OCI-LY7 (cell line): ENCODE data around the gene HHIP. TPM values are rescaled to one million over a fixed set of nuclear protein-coding genes. Genes with fewer than 3 reads are reported as not detected.

Experiments
- BruUV-seq: library from RNA; stranded (reverse); fragments of 400-500 nt; replicated peaks from 2 replicates; lab custom pipeline; 2021; lab: Mats Ljungman, UMichigan
- CTCF ChIA-PET: fragments of 300-600 bp; sonication (Branson Sonifier 250); formaldehyde crosslinking; loops from one replicate; lab custom pipeline; 2022; ENCODE audit warnings: antibody characterized with exemption; ENCODE audit not compliant: unreplicated experiment; lab: Charles Lee
- POLR2A ChIA-PET: fragments of 300-600 bp; sonication (Branson Sonifier 250); formaldehyde crosslinking; loops from one replicate; lab custom pipeline; 2022; ENCODE audit warnings: antibody characterized with exemption; lab: Charles Lee
- DNase-seq: peaks from one replicate; pipeline ENCODE4 v3.0.0-alpha.2; 2015; ENCODE audit warnings: low spot score
- H2AFZ ChIP-seq: fragments of 200-600 bp; sonication (generic), shearing (Covaris generic); 2 replicates; pipeline ENCODE4 v1.6.1; 2014; ENCODE audit warnings: mild to moderate bottlenecking, antibody characterized with exemption, low read length, moderate library complexity
- H3K27ac ChIP-seq: fragments of 200-600 bp; sonication (generic); 2 replicates; pipeline ENCODE4 v1.5.1; 2014; ENCODE audit warnings: mixed run types, low read depth, mild to moderate bottlenecking, moderate library complexity, low read length, inconsistent platforms; ENCODE audit not compliant: poor library complexity, severe bottlenecking
- H3K36me3 ChIP-seq: fragments of 200-600 bp; sonication (generic); 2 replicates; pipeline ENCODE4 v1.6.1; 2014; ENCODE audit warnings: mild to moderate bottlenecking, antibody characterized with exemption, low read length, moderate library complexity, mixed read lengths; ENCODE audit not compliant: insufficient read depth
- H3K4me1 ChIP-seq: fragments of 200-600 bp; sonication (generic); 2 replicates; pipeline ENCODE4 v1.5.1; 2014; ENCODE audit warnings: mild to moderate bottlenecking, low read length; ENCODE audit not compliant: insufficient read depth, poor library complexity, severe bottlenecking
- H3K4me2 ChIP-seq: fragments of 200-600 bp; sonication (generic); 2 replicates; pipeline ENCODE4 v1.6.1; 2014; ENCODE audit warnings: mild to moderate bottlenecking, low read length
- H3K4me3 ChIP-seq: fragments of 200-600 bp; sonication (generic); 2 replicates; pipeline ENCODE4 v1.5.1; 2014; ENCODE audit warnings: mild to moderate bottlenecking, low read depth, low read length; ENCODE audit not compliant: poor library complexity, severe bottlenecking
- H3K79me2 ChIP-seq: fragments of 200-600 bp; sonication (generic); 2 replicates; pipeline ENCODE4 v1.6.1; 2016; ENCODE audit warnings: low read depth, mild to moderate bottlenecking, low read length, moderate library complexity, mixed read lengths; ENCODE audit not compliant: insufficient read depth
- H3K9me2 ChIP-seq: fragments of 200-600 bp; sonication (generic); 2 replicates; pipeline ENCODE4 v1.6.1; 2016; ENCODE audit warnings: mild to moderate bottlenecking, low read length, mixed read lengths; ENCODE audit not compliant: insufficient read depth
- H3K9me3 ChIP-seq: fragments of 200-600 bp; sonication (generic); 2 replicates; pipeline ENCODE4 v1.6.1; 2014; ENCODE audit warnings: mild to moderate bottlenecking, mixed run types, low read length, mixed read lengths
- H4K20me1 ChIP-seq: fragments of 200-600 bp; sonication (generic); 2 replicates; pipeline ENCODE4 v1.6.1; 2014; ENCODE audit warnings: mild to moderate bottlenecking, antibody characterized with exemption, low read length, moderate library complexity, mixed read lengths; ENCODE audit not compliant: insufficient read depth
- EZH2phosphoT487 ChIP-seq: fragments of 200-600 bp; sonication (generic); IDR thresholded peaks from 2 replicates; pipeline ENCODE4 v1.6.1; 2018; ENCODE audit warnings: low read depth, borderline replicate concordance, mild to moderate bottlenecking, mixed run types, antibody characterized with exemption, low read length, moderate library complexity, mixed read lengths
- intact Hi-C: fragments of 100-400 bp; cut with micrococcal nuclease; formaldehyde crosslinking; loops from one replicate; pipeline ENCODE4 v1.10.0; 2022; ENCODE audit not compliant: unreplicated experiment
- total RNA-seq, 2 experiments: library from RNA; depleted of rRNA in 1 of 2; stranded (reverse); fragments of >200 nt in 1 of 2; shearing (Covaris generic) in 1 of 2; gene quantifications; 2 replicates each; pipeline ENCODE4 v1.2.3, GENCODE V29; 2014 to 2022
- TF ChIP-seq, protein P1 (sequence below): fragments of 200-600 bp; sonication (generic); conservative IDR thresholded peaks from 2 replicates; pipeline ENCODE4 v1.5.1; 2014; ENCODE audit warnings: mild to moderate bottlenecking, antibody characterized with exemption, low read length, moderate library complexity, mixed read lengths

HHIP gene
- total RNA-seq, 2 experiments from 2014 or later, result not detected

DNA sequence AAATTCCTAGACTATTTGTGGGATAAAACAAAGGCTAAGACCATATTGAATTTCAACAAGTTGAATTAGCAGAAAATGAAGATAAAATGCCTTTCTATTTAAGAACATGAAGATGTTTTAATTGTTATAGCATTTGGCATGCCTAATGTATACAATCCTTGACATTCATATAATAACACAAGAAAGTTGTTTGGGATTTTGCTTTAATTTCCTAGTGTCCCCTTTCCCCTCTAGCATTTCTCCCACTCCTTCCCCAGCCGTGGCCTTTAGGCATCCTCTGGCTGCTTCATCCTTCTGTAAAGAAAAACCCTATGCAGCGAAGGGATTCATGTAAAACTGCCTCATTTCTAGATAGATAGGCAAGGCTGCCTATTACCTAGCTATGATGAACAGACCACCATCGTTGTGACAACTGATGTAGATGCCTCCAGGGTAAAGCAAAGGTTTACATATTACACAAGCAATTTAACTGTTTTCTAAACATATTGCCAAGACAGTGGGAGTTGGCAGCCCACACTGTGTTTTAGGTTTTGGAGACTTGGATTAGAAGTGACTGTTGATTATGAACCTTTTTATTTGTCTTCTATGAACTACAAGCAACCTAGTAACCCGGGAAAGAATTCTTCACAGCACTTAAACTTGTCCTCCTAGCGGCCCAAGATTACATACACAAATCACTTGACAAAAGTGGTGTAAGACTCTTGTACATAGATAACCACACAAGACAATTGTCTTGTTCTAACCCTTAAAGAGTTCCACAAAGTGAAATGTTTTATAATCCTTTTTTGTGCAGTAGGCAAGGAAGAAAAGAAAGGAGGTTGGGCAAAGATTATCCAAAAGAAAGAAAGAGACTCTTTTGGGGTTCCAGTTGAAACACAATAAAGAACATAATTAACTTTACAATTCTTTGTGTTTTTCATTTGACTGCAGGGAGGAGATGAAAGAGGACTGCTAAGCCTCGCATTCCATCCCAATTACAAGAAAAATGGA is 59.9 kb downstream of the HHIP start:
- H4K20me1 ChIP-seq, result no peaks in the 10 kb centered on the region
- H2AFZ ChIP-seq, result no peak overlapping the region
- TF ChIP-seq, protein P1, sequence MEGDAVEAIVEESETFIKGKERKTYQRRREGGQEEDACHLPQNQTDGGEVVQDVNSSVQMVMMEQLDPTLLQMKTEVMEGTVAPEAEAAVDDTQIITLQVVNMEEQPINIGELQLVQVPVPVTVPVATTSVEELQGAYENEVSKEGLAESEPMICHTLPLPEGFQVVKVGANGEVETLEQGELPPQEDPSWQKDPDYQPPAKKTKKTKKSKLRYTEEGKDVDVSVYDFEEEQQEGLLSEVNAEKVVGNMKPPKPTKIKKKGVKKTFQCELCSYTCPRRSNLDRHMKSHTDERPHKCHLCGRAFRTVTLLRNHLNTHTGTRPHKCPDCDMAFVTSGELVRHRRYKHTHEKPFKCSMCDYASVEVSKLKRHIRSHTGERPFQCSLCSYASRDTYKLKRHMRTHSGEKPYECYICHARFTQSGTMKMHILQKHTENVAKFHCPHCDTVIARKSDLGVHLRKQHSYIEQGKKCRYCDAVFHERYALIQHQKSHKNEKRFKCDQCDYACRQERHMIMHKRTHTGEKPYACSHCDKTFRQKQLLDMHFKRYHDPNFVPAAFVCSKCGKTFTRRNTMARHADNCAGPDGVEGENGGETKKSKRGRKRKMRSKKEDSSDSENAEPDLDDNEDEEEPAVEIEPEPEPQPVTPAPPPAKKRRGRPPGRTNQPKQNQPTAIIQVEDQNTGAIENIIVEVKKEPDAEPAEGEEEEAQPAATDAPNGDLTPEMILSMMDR, result no peak
- no peak for TF ChIP-seq EZH2phosphoT487
- no peak overlapping the region for H3K4me2 ChIP-seq
- no peaks in the 10 kb centered on the region for H3K9me3 ChIP-seq
- H3K36me3 ChIP-seq, result no peaks in the 10 kb centered on the region
- DNase-seq, result no peak
- no peaks in the 10 kb centered on the region for H3K79me2 ChIP-seq
- ChIA-PET CTCF (no interaction called here), POLR2A (no interaction called here)
- H3K9me2 ChIP-seq, result no peaks in the 10 kb centered on the region
- BruUV-seq, result no TSS peak
- H3K4me3 ChIP-seq, result no peak overlapping the region
- intact Hi-C loops, result no loop called here
- H3K27ac ChIP-seq, result no peak overlapping the region
- no peaks in the 10 kb centered on the region for H3K4me1 ChIP-seq

DNA sequence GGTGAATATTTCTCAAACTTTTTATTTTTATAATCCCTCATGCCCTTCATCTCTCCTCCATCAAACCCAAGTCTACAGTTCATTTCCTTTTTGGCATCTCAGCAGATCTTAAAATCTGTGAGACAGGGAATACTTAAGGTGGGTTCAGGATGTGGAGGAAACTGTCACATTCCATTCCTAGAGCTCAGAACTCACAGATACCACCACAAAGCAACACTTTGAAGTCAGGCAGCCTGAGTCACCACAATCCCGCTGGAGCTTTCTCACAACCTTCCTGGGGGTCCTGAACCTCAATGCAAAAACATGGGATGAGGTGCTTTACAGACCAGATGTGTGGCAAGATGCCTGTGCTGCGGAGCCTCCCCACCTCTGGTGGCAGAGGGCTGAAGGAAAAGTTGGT is 63.2 kb downstream of the HHIP start:
- Histone ChIP-seq H3K27ac (no peak overlapping the region), H3K4me3 (no peak overlapping the region), H2AFZ (no peak overlapping the region), H3K4me1 (no peaks in the 10 kb centered on the region), H3K9me2 (no peaks in the 10 kb centered on the region), H4K20me1 (no peaks in the 10 kb centered on the region), H3K79me2 (no peaks in the 10 kb centered on the region), H3K36me3 (no peaks in the 10 kb centered on the region), H3K9me3 (no peaks in the 10 kb centered on the region), H3K4me2 (no peak overlapping the region)
- CTCF ChIA-PET, result no interaction called here
- TF ChIP-seq EZH2phosphoT487, result no peak
- TF ChIP-seq, protein P1, result no peak
- BruUV-seq, result no TSS peak
- no peak for DNase-seq
- intact Hi-C loops, result no loop called here
- POLR2A ChIA-PET, result interaction anchor here (0.8 kb wide), 1 partner anchor 12 kb away, joined by 3 read pairs; no protein-coding TSS in a partner anchor
